Dedifferentiated amniotic fluid mesenchymal stem cell (primary cell): ENCODE results near the gene CHCHD1.
"Not testable (repeated sequence)": the region's sequence is repeated elsewhere in the genome, so short reads cannot be mapped to it uniquely, and the experiment has no call there.

ENCODE experiments used
- DNase-seq: peaks from one replicate; pipeline ENCODE4 v3.0.0-alpha.2; 2016; ENCODE audit errors: extremely low spot score

CHCHD1 gene

GRCh38 chr10:73781879-73782748 is at the start of gene CHCHD1:
Gene CHCHD1, plus strand, starts transcription at chr10:73782048. Its CDS starts 28 bp downstream, at chr10:73782076.
- peak; percentile 85 for DNase-seq

- no peak for DNase-seq
Observed at GRCh38 chr10:73732426-73732825, 49.4 kb upstream of the CHCHD1 start.

GRCh38 chr10:73732931-73733623 is 48.8 kb upstream of the CHCHD1 start:
- no peak for DNase-seq

GRCh38 chr10:73734028-73734720 is 47.7 kb upstream of the CHCHD1 start:
- no peak for DNase-seq

GRCh38 chr10:73734796-73735305 is 47.0 kb upstream of the CHCHD1 start:
- no peak for DNase-seq

- not testable (repeated sequence) for DNase-seq
Observed at GRCh38 chr10:73740501-73741254, 41.2 kb upstream of the CHCHD1 start.

- DNase-seq = no peak
Observed at GRCh38 chr10:73742454-73742734, 39.5 kb upstream of the CHCHD1 start.

GRCh38 chr10:73743327-73743904 is 38.4 kb upstream of the CHCHD1 start:
- DNase-seq = no peak

GRCh38 chr10:73743905-73744663 is 37.8 kb upstream of the CHCHD1 start, which contains the start of gene SEC24C:
Gene SEC24C, plus strand, starts transcription at chr10:73744372. Its CDS starts 2,461 bp downstream, at chr10:73746833.
- peak; percentile 95 for DNase-seq

- DNase-seq = peak; percentile 71
Observed at GRCh38 chr10:73744664-73744975, 37.2 kb upstream of the CHCHD1 start.

GRCh38 chr10:73746721-73747120 is 35.1 kb upstream of the CHCHD1 start:
- DNase-seq = no peak

- DNase-seq = no peak
Observed at GRCh38 chr10:73750819-73751218, 31.0 kb upstream of the CHCHD1 start.

- no peak for DNase-seq
Observed at GRCh38 chr10:73756183-73756582, 25.7 kb upstream of the CHCHD1 start.

GRCh38 chr10:73758704-73759511 is 22.9 kb upstream of the CHCHD1 start:
- no peak for DNase-seq

GRCh38 chr10:73759512-73760115 is 22.2 kb upstream of the CHCHD1 start:
- no peak for DNase-seq

- no peak for DNase-seq
Observed at GRCh38 chr10:73761781-73762180, 20.1 kb upstream of the CHCHD1 start.

- DNase-seq = no peak
Observed at GRCh38 chr10:73762915-73763314, 18.9 kb upstream of the CHCHD1 start.

GRCh38 chr10:73763343-73763742 is 18.5 kb upstream of the CHCHD1 start:
- no peak for DNase-seq

GRCh38 chr10:73765066-73765465 is 16.8 kb upstream of the CHCHD1 start:
- no peak for DNase-seq
